OCI-LY7 (cell line): ENCODE measurements around the gene PNRC1. TPM values are rescaled to one million over a fixed set of nuclear protein-coding genes. Genes with fewer than 3 reads are reported as not detected.

Experiments used
- BruUV-seq: library from RNA; stranded (reverse); fragments of 400-500 nt; replicated peaks from 2 replicates; lab custom pipeline; 2021; lab: Mats Ljungman, UMichigan
- CTCF ChIA-PET: fragments of 300-600 bp; sonication (Branson Sonifier 250); formaldehyde crosslinking; loops from one replicate; lab custom pipeline; 2022; ENCODE audit warnings: antibody characterized with exemption; ENCODE audit not compliant: unreplicated experiment; lab: Charles Lee
- POLR2A ChIA-PET: fragments of 300-600 bp; sonication (Branson Sonifier 250); formaldehyde crosslinking; loops from one replicate; lab custom pipeline; 2022; ENCODE audit warnings: antibody characterized with exemption; lab: Charles Lee
- DNase-seq: peaks from one replicate; pipeline ENCODE4 v3.0.0-alpha.2; 2015; ENCODE audit warnings: low spot score
- H2AFZ ChIP-seq: fragments of 200-600 bp; sonication (generic), shearing (Covaris generic); 2 replicates; pipeline ENCODE4 v1.6.1; 2014; ENCODE audit warnings: mild to moderate bottlenecking, antibody characterized with exemption, low read length, moderate library complexity
- H3K27ac ChIP-seq: fragments of 200-600 bp; sonication (generic); 2 replicates; pipeline ENCODE4 v1.5.1; 2014; ENCODE audit warnings: mixed run types, low read depth, mild to moderate bottlenecking, moderate library complexity, low read length, inconsistent platforms; ENCODE audit not compliant: poor library complexity, severe bottlenecking
- H3K36me3 ChIP-seq: fragments of 200-600 bp; sonication (generic); 2 replicates; pipeline ENCODE4 v1.6.1; 2014; ENCODE audit warnings: mild to moderate bottlenecking, antibody characterized with exemption, low read length, moderate library complexity, mixed read lengths; ENCODE audit not compliant: insufficient read depth
- H3K4me1 ChIP-seq: fragments of 200-600 bp; sonication (generic); 2 replicates; pipeline ENCODE4 v1.5.1; 2014; ENCODE audit warnings: mild to moderate bottlenecking, low read length; ENCODE audit not compliant: insufficient read depth, poor library complexity, severe bottlenecking
- H3K4me2 ChIP-seq: fragments of 200-600 bp; sonication (generic); 2 replicates; pipeline ENCODE4 v1.6.1; 2014; ENCODE audit warnings: mild to moderate bottlenecking, low read length
- H3K4me3 ChIP-seq: fragments of 200-600 bp; sonication (generic); 2 replicates; pipeline ENCODE4 v1.5.1; 2014; ENCODE audit warnings: mild to moderate bottlenecking, low read depth, low read length; ENCODE audit not compliant: poor library complexity, severe bottlenecking
- H3K79me2 ChIP-seq: fragments of 200-600 bp; sonication (generic); 2 replicates; pipeline ENCODE4 v1.6.1; 2016; ENCODE audit warnings: low read depth, mild to moderate bottlenecking, low read length, moderate library complexity, mixed read lengths; ENCODE audit not compliant: insufficient read depth
- H3K9me2 ChIP-seq: fragments of 200-600 bp; sonication (generic); 2 replicates; pipeline ENCODE4 v1.6.1; 2016; ENCODE audit warnings: mild to moderate bottlenecking, low read length, mixed read lengths; ENCODE audit not compliant: insufficient read depth
- H3K9me3 ChIP-seq: fragments of 200-600 bp; sonication (generic); 2 replicates; pipeline ENCODE4 v1.6.1; 2014; ENCODE audit warnings: mild to moderate bottlenecking, mixed run types, low read length, mixed read lengths
- H4K20me1 ChIP-seq: fragments of 200-600 bp; sonication (generic); 2 replicates; pipeline ENCODE4 v1.6.1; 2014; ENCODE audit warnings: mild to moderate bottlenecking, antibody characterized with exemption, low read length, moderate library complexity, mixed read lengths; ENCODE audit not compliant: insufficient read depth
- EZH2phosphoT487 ChIP-seq: fragments of 200-600 bp; sonication (generic); IDR thresholded peaks from 2 replicates; pipeline ENCODE4 v1.6.1; 2018; ENCODE audit warnings: low read depth, borderline replicate concordance, mild to moderate bottlenecking, mixed run types, antibody characterized with exemption, low read length, moderate library complexity, mixed read lengths
- intact Hi-C: fragments of 100-400 bp; cut with micrococcal nuclease; formaldehyde crosslinking; loops from one replicate; pipeline ENCODE4 v1.10.0; 2022; ENCODE audit not compliant: unreplicated experiment
- total RNA-seq, 2 experiments: library from RNA; depleted of rRNA in 1 of 2; stranded (reverse); fragments of >200 nt in 1 of 2; shearing (Covaris generic) in 1 of 2; gene quantifications; 2 replicates each; pipeline ENCODE4 v1.2.3, GENCODE V29; 2014 to 2022
- TF ChIP-seq, protein P1 (sequence below): fragments of 200-600 bp; sonication (generic); conservative IDR thresholded peaks from 2 replicates; pipeline ENCODE4 v1.5.1; 2014; ENCODE audit warnings: mild to moderate bottlenecking, antibody characterized with exemption, low read length, moderate library complexity, mixed read lengths

The PNRC1 gene
- total RNA-seq, 2 experiments from 2014 or later = 26.7 to 53.0 TPM

- Histone ChIP-seq H2AFZ (no peak overlapping the region), H4K20me1 (no peaks in the 10 kb centered on the region), H3K79me2 (no peaks in the 10 kb centered on the region), H3K4me2 (no peak overlapping the region), H3K4me3 (no peak overlapping the region), H3K9me2 (no peaks in the 10 kb centered on the region), H3K4me1 (no peaks in the 10 kb centered on the region), H3K27ac (no peak overlapping the region), H3K9me3 (no peaks in the 10 kb centered on the region), H3K36me3 (no peaks in the 10 kb centered on the region)
- TF ChIP-seq, protein P1, sequence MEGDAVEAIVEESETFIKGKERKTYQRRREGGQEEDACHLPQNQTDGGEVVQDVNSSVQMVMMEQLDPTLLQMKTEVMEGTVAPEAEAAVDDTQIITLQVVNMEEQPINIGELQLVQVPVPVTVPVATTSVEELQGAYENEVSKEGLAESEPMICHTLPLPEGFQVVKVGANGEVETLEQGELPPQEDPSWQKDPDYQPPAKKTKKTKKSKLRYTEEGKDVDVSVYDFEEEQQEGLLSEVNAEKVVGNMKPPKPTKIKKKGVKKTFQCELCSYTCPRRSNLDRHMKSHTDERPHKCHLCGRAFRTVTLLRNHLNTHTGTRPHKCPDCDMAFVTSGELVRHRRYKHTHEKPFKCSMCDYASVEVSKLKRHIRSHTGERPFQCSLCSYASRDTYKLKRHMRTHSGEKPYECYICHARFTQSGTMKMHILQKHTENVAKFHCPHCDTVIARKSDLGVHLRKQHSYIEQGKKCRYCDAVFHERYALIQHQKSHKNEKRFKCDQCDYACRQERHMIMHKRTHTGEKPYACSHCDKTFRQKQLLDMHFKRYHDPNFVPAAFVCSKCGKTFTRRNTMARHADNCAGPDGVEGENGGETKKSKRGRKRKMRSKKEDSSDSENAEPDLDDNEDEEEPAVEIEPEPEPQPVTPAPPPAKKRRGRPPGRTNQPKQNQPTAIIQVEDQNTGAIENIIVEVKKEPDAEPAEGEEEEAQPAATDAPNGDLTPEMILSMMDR = no peak
- TF ChIP-seq EZH2phosphoT487 = no peak
- intact Hi-C loops = no loop called here
- ChIA-PET CTCF (interaction anchor here (0.5 kb wide), 1 partner anchor 113 kb away, joined by 3 read pairs; no protein-coding TSS in a partner anchor), POLR2A (interaction anchor here (0.6 kb wide), 1 partner anchor 578 kb away, joined by 3 read pairs; no protein-coding TSS in a partner anchor)
- DNase-seq = no peak
- no TSS peak for BruUV-seq
Observed at GRCh38 chr6:89048985-89049384, 31.6 kb upstream of the PNRC1 start.

GRCh38 chr6:89050155-89050554 lies 30.4 kb upstream of the PNRC1 start:
- no peaks in the 10 kb centered on the region for H3K9me2 ChIP-seq
- CTCF ChIA-PET = no interaction called here
- TF ChIP-seq EZH2phosphoT487 = no peak
- TF ChIP-seq, protein P1 = no peak
- H3K9me3 ChIP-seq = no peaks in the 10 kb centered on the region
- no TSS peak for BruUV-seq
- H3K4me3 ChIP-seq = no peak overlapping the region
- H3K27ac ChIP-seq = no peak overlapping the region
- H4K20me1 ChIP-seq = no peaks in the 10 kb centered on the region
- H3K36me3 ChIP-seq = no peaks in the 10 kb centered on the region
- no peak overlapping the region for H2AFZ ChIP-seq
- H3K4me2 ChIP-seq = no peak overlapping the region
- DNase-seq = no peak
- no peaks in the 10 kb centered on the region for H3K4me1 ChIP-seq
- no peaks in the 10 kb centered on the region for H3K79me2 ChIP-seq
- POLR2A ChIA-PET = no interaction called here
- intact Hi-C loops = no loop called here

DNA sequence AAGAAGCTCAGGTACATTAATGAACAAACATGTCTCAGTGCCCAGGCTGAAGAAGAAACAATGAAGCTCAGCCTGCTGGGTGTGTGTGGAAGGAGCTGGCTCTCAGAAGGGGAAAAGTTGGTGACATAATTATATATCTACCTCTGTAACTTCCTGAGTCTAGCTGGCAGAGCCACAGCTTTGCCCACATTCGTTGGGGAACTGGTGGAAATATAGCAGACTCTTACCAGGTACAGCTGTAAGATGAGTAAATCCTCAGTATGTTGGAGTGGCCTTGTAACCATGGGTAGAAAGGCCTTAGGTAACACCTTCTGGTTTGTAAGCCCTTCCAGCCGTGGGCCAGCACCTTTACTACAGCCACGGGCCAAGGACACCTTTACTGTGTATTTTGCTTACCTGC lies 29.9 kb upstream of the PNRC1 start:
- H3K4me2 ChIP-seq = no peak overlapping the region
- no peak for DNase-seq
- TF ChIP-seq EZH2phosphoT487 = no peak
- TF ChIP-seq, protein P1 = no peak
- H3K79me2 ChIP-seq = no peaks in the 10 kb centered on the region
- intact Hi-C loops = no loop called here
- no peaks in the 10 kb centered on the region for H3K9me2 ChIP-seq
- POLR2A ChIA-PET = no interaction called here
- no peaks in the 10 kb centered on the region for H4K20me1 ChIP-seq
- H3K9me3 ChIP-seq = no peaks in the 10 kb centered on the region
- H3K36me3 ChIP-seq = no peaks in the 10 kb centered on the region
- no TSS peak for BruUV-seq
- no peaks in the 10 kb centered on the region for H3K4me1 ChIP-seq
- no peak overlapping the region for H2AFZ ChIP-seq
- H3K27ac ChIP-seq = no peak overlapping the region
- H3K4me3 ChIP-seq = no peak overlapping the region
- CTCF ChIA-PET = no interaction called here
